Adipocyte (in vitro differentiated cells): ENCODE measurements around the gene ZGLP1.

ENCODE experiments used
- DNase-seq: peaks from one replicate; pipeline ENCODE4 v3.0.0-alpha.2; 2015; ENCODE audit warnings: low read depth
- H3K27me3 ChIP-seq: replicated peaks from 2 replicates; pipeline ENCODE4 v1.7.0; 2013; ENCODE audit warnings: mild to moderate bottlenecking, low read length, moderate library complexity; ENCODE audit not compliant: control insufficient read depth, insufficient read depth
- H3K36me3 ChIP-seq: 2 replicates; pipeline ENCODE4 v1.7.0; 2013; ENCODE audit warnings: low read length, mild to moderate bottlenecking, moderate library complexity; ENCODE audit not compliant: control insufficient read depth, insufficient read depth, severe bottlenecking
- H3K4me1 ChIP-seq: 2 replicates; pipeline ENCODE4 v1.7.0; 2013; ENCODE audit warnings: mild to moderate bottlenecking, low read length, moderate library complexity; ENCODE audit not compliant: control insufficient read depth, insufficient read depth
- H3K4me3 ChIP-seq: 2 replicates; pipeline ENCODE4 v1.7.0; 2013; ENCODE audit warnings: mild to moderate bottlenecking, low read length, moderate library complexity
- H3K9ac ChIP-seq: 2 replicates; pipeline ENCODE4 v1.7.0; 2013; ENCODE audit warnings: mild to moderate bottlenecking, low read length, moderate library complexity
- H3K9me3 ChIP-seq: 2 replicates; pipeline ENCODE4 v1.7.0; 2013; ENCODE audit warnings: mild to moderate bottlenecking, low read length, moderate library complexity; ENCODE audit not compliant: control insufficient read depth

ZGLP1 gene

GRCh38 chr19:10268071-10268470 is 41.5 kb downstream of the ZGLP1 start:
- no peaks in the 10 kb centered on the region for H3K9me3 ChIP-seq
- no peak overlapping the region for H3K4me3 ChIP-seq
- H3K27me3 ChIP-seq, result no peaks in the 10 kb centered on the region
- peaks cover 5% of the 10 kb centered on the region for H3K4me1 ChIP-seq
- H3K9ac ChIP-seq, result no peak overlapping the region
- DNase-seq, result no peak
- no peaks in the 10 kb centered on the region for H3K36me3 ChIP-seq

GRCh38 chr19:10266706-10267105 is 42.9 kb downstream of the ZGLP1 start:
- Histone ChIP-seq H3K4me3 (no peak overlapping the region), H3K27me3 (no peaks in the 10 kb centered on the region), H3K9ac (no peak overlapping the region), H3K9me3 (no peaks in the 10 kb centered on the region), H3K36me3 (no peaks in the 10 kb centered on the region), H3K4me1 (peaks cover 5% of the 10 kb centered on the region)
- DNase-seq, result no peak

- peaks cover 19% of the 10 kb centered on the region for H3K36me3 ChIP-seq
- H3K9ac ChIP-seq, result no peak overlapping the region
- no peaks in the 10 kb centered on the region for H3K9me3 ChIP-seq
- H3K27me3 ChIP-seq, result no peaks in the 10 kb centered on the region
- H3K4me1 ChIP-seq, result no peaks in the 10 kb centered on the region
- no peak overlapping the region for H3K4me3 ChIP-seq
- no peak for DNase-seq
Observed at GRCh38 chr19:10262771-10263170, 46.8 kb downstream of the ZGLP1 start.

GRCh38 chr19:10260141-10260584 is 49.5 kb downstream of the ZGLP1 start:
- DNase-seq, result no peak
- Histone ChIP-seq H3K9me3 (no peaks in the 10 kb centered on the region), H3K4me3 (no peak overlapping the region), H3K27me3 (no peaks in the 10 kb centered on the region), H3K4me1 (no peaks in the 10 kb centered on the region), H3K36me3 (peaks cover 40% of the 10 kb centered on the region), H3K9ac (no peak overlapping the region)

- H3K9ac ChIP-seq, result no peak overlapping the region
- H3K4me3 ChIP-seq, result no peak overlapping the region
- H3K27me3 ChIP-seq, result no peaks in the 10 kb centered on the region
- H3K4me1 ChIP-seq, result no peaks in the 10 kb centered on the region
- no peaks in the 10 kb centered on the region for H3K9me3 ChIP-seq
- H3K36me3 ChIP-seq, result peaks cover 48% of the 10 kb centered on the region
- DNase-seq, result peak; percentile 94
Observed at GRCh38 chr19:10259162-10259905, 50.3 kb downstream of the ZGLP1 start.

GRCh38 chr19:10258080-10258710 is 51.4 kb downstream of the ZGLP1 start:
- H3K36me3 ChIP-seq, result peaks cover 58% of the 10 kb centered on the region
- no peaks in the 10 kb centered on the region for H3K9me3 ChIP-seq
- H3K4me1 ChIP-seq, result no peaks in the 10 kb centered on the region
- H3K9ac ChIP-seq, result no peak overlapping the region
- no peak for DNase-seq
- H3K27me3 ChIP-seq, result no peaks in the 10 kb centered on the region
- no peak overlapping the region for H3K4me3 ChIP-seq

- DNase-seq, result no peak
- peaks cover 58% of the 10 kb centered on the region for H3K36me3 ChIP-seq
- H3K4me3 ChIP-seq, result no peak overlapping the region
- peaks cover 7% of the 10 kb centered on the region for H3K4me1 ChIP-seq
- no peaks in the 10 kb centered on the region for H3K9me3 ChIP-seq
- no peak overlapping the region for H3K9ac ChIP-seq
- no peaks in the 10 kb centered on the region for H3K27me3 ChIP-seq
Observed at GRCh38 chr19:10256970-10257615, 52.5 kb downstream of the ZGLP1 start.

- Histone ChIP-seq H3K4me3 (no peak overlapping the region), H3K9me3 (no peaks in the 10 kb centered on the region), H3K36me3 (peaks cover 58% of the 10 kb centered on the region), H3K9ac (no peak overlapping the region), H3K4me1 (peaks cover 7% of the 10 kb centered on the region), H3K27me3 (no peaks in the 10 kb centered on the region)
- no peak for DNase-seq
Observed at GRCh38 chr19:10256551-10256950, 53.1 kb downstream of the ZGLP1 start.

- no peaks in the 10 kb centered on the region for H3K9me3 ChIP-seq
- H3K27me3 ChIP-seq, result no peaks in the 10 kb centered on the region
- no peak overlapping the region for H3K9ac ChIP-seq
- no peak for DNase-seq
- peaks cover 58% of the 10 kb centered on the region for H3K36me3 ChIP-seq
- H3K4me3 ChIP-seq, result no peak overlapping the region
- peaks cover 7% of the 10 kb centered on the region for H3K4me1 ChIP-seq
Observed at GRCh38 chr19:10255358-10255757, 54.3 kb downstream of the ZGLP1 start.
